IMR-90 (cell line): Measurements from ENCODE around the gene MITD1. TPM values are rescaled to one million over a fixed set of nuclear protein-coding genes. Genes with fewer than 3 reads are reported as not detected.

ENCODE experiments used
- ATAC-seq: fragments of 200-7000 bp; cut with Tn5 transposase; 2 replicates; pipeline ENCODE4 v1.9.1; 2020; ENCODE audit warnings: low read depth, mild to moderate bottlenecking, moderate library complexity
- BruUV-seq: library from RNA; stranded (reverse); fragments of 400-500 nt; replicated peaks from 2 replicates; lab custom pipeline; 2021; lab: Mats Ljungman, UMichigan
- CTCF ChIA-PET: fragments of 300-600 bp; formaldehyde crosslinking; extraction: SDS; loops from one replicate; lab custom pipeline; 2021; ENCODE audit warnings: antibody characterized with exemption; lab: Yijun Ruan, JAX
- POLR2A ChIA-PET: fragments of 300-600 bp; sonication (Branson Sonifier 250); formaldehyde crosslinking; loops from one replicate; lab custom pipeline; 2022; ENCODE audit warnings: antibody characterized with exemption; ENCODE audit not compliant: unreplicated experiment; lab: Charles Lee
- DNase-seq: peaks from one replicate; pipeline ENCODE4 v3.0.0; 2013
- H2AFZ ChIP-seq: replicated peaks from 2 replicates; pipeline ENCODE3; 2013; ENCODE audit warnings: low read length, mild to moderate bottlenecking; ENCODE audit not compliant: poor library complexity
- H2AK5ac ChIP-seq: 2 replicates; pipeline ENCODE4 v1.6.1; 2013; ENCODE audit warnings: low read depth, low read length, inconsistent platforms
- H2AK9ac ChIP-seq: replicated peaks from 2 replicates; pipeline ENCODE3; 2013; ENCODE audit warnings: mild to moderate bottlenecking, low read depth, low read length, moderate library complexity; ENCODE audit not compliant: poor library complexity
- H2BK120ac ChIP-seq: 2 replicates; pipeline ENCODE4 v1.6.1; 2013; ENCODE audit warnings: low read depth, low read length, inconsistent platforms
- H2BK15ac ChIP-seq: 3 replicates; pipeline ENCODE4 v1.6.1; 2013; ENCODE audit warnings: low read depth, low read length, inconsistent platforms
- H2BK20ac ChIP-seq: 2 replicates; pipeline ENCODE4 v1.6.1; 2013; ENCODE audit warnings: low read depth, mild to moderate bottlenecking, inconsistent platforms, low read length, moderate library complexity
- H2BK5ac ChIP-seq: 2 replicates; pipeline ENCODE4 v1.6.1; 2013; ENCODE audit warnings: mild to moderate bottlenecking, low read depth, low read length, inconsistent platforms; ENCODE audit not compliant: poor library complexity, severe bottlenecking
- H3K14ac ChIP-seq: replicated peaks from 2 replicates; pipeline ENCODE4 v1.6.1; 2013; ENCODE audit warnings: low read depth, low read length, inconsistent platforms
- H3K18ac ChIP-seq: 2 replicates; pipeline ENCODE4 v1.6.1; 2013; ENCODE audit warnings: low read depth, low read length, control low read depth
- H3K23ac ChIP-seq: 2 replicates; pipeline ENCODE4 v1.6.1; 2013; ENCODE audit warnings: low read depth, low read length, inconsistent platforms
- H3K27ac ChIP-seq: 2 replicates; pipeline ENCODE4 v1.5.1; 2013; ENCODE audit warnings: mild to moderate bottlenecking, control low read depth, low read length; ENCODE audit not compliant: insufficient read depth
- H3K27me3 ChIP-seq: 2 replicates; pipeline ENCODE4 v1.6.1; 2013; ENCODE audit warnings: low read length; ENCODE audit not compliant: control insufficient read depth, insufficient read depth
- H3K36me3 ChIP-seq: 2 replicates; pipeline ENCODE4 v1.6.1; 2013; ENCODE audit warnings: low read length, mixed read lengths; ENCODE audit not compliant: control insufficient read depth, insufficient read depth
- H3K4ac ChIP-seq: 2 replicates; pipeline ENCODE4 v1.6.1; 2013; ENCODE audit warnings: low read depth, low read length, inconsistent platforms
- H3K4me1 ChIP-seq: 2 replicates; pipeline ENCODE4 v1.6.1; 2013; ENCODE audit warnings: low read length, mixed read lengths; ENCODE audit not compliant: control insufficient read depth, insufficient read depth
- H3K4me2 ChIP-seq: 2 replicates; pipeline ENCODE4 v1.6.1; 2013; ENCODE audit warnings: low read depth, mild to moderate bottlenecking, control low read depth, low read length, moderate library complexity
- H3K4me3 ChIP-seq: 2 replicates; pipeline ENCODE4 v1.5.1; 2013; ENCODE audit warnings: low read depth, mild to moderate bottlenecking, control low read depth, low read length, moderate library complexity; ENCODE audit not compliant: insufficient read depth
- H3K56ac ChIP-seq: 2 replicates; pipeline ENCODE4 v1.6.1; 2013; ENCODE audit warnings: low read length, inconsistent platforms; ENCODE audit not compliant: insufficient read depth; ENCODE audit errors: extremely low read depth
- H3K79me1 ChIP-seq, 2 experiments: 2 replicates each; pipeline ENCODE4 v1.6.1; 2013; ENCODE audit warnings: low read length in 2 of 2, inconsistent platforms in 1 of 2, low read depth in 1 of 2
- H3K9ac ChIP-seq: 2 replicates; pipeline ENCODE4 v1.6.1; 2013; ENCODE audit warnings: low read depth, low read length, control low read depth
- H3K9me1 ChIP-seq: 2 replicates; pipeline ENCODE4 v1.6.1; 2013; ENCODE audit warnings: low read length, inconsistent platforms; ENCODE audit not compliant: insufficient read depth
- H3K9me3 ChIP-seq: 2 replicates; pipeline ENCODE4 v1.6.1; 2013; ENCODE audit warnings: low read length; ENCODE audit not compliant: control insufficient read depth, insufficient read depth
- H4K20me1 ChIP-seq: 2 replicates; pipeline ENCODE4 v1.6.1; 2013; ENCODE audit warnings: low read length, inconsistent platforms; ENCODE audit not compliant: insufficient read depth
- H4K5ac ChIP-seq: 2 replicates; pipeline ENCODE4 v1.6.1; 2013; ENCODE audit warnings: mild to moderate bottlenecking, low read depth, low read length, control low read depth
- H4K8ac ChIP-seq, 2 experiments: 2 replicates each; pipeline ENCODE4 v1.6.1; 2013; ENCODE audit warnings: low read depth in 2 of 2, low read length in 2 of 2, control low read depth in 1 of 2, inconsistent platforms in 1 of 2
- H4K91ac ChIP-seq: 2 replicates; pipeline ENCODE4 v1.6.1; 2013; ENCODE audit warnings: low read depth, low read length, inconsistent platforms; ENCODE audit not compliant: insufficient read depth
- RAD21 ChIP-seq: IDR thresholded peaks from 2 replicates; pipeline ENCODE4 v1.6.1; 2012; ENCODE audit warnings: low read length, improper control_type of control experiment
- RCOR1 ChIP-seq: IDR thresholded peaks from 2 replicates; pipeline ENCODE4 v1.6.1; 2012; ENCODE audit warnings: mild to moderate bottlenecking, low read length, improper control_type of control experiment; ENCODE audit not compliant: insufficient replicate concordance
- SMC3 ChIP-seq: fragments of 150-350 bp; IDR thresholded peaks from 2 replicates; pipeline ENCODE4 v1.6.1; 2016; ENCODE audit warnings: low read depth, mild to moderate bottlenecking, antibody characterized with exemption, low read length, moderate library complexity
- dilution Hi-C: fragments of 300-500 bp; cut with HindIII; formaldehyde crosslinking; loops from one replicate; pipeline ENCODE4 v1.14.3; 2018; ENCODE audit warnings: low sequenced_read_pairs; ENCODE audit not compliant: unreplicated experiment
- in situ Hi-C: fragments of 300-500 bp; cut with MboI; formaldehyde crosslinking; loops from 3 replicates; pipeline ENCODE4 v1.14.3; 2019; ENCODE audit warnings: low sequenced_read_pairs, inconsistent platforms, mixed read lengths
- intact Hi-C: fragments of 100-400 bp; cut with micrococcal nuclease; formaldehyde crosslinking; loops from 2 replicates; pipeline ENCODE4 v1.10.0; 2022
- polyA plus RNA-seq, 3 experiments: library from polyadenylated mRNA; depleted of rRNA; stranded (reverse); fragments of >200 nt; gene quantifications; 2 replicates each; pipeline ENCODE4 v1.2.3, GENCODE V29; 2012; ENCODE audit warnings: low replicate concordance in 1 of 3
- total RNA-seq: library from RNA; depleted of rRNA; stranded (reverse); fragments of >200 nt; gene quantifications from 2 replicates; pipeline ENCODE4 v1.2.3, GENCODE V29; 2012
- TF ChIP-seq, protein P1 (sequence below): fragments of 150-350 bp; IDR thresholded peaks from 2 replicates; pipeline ENCODE4 v1.6.1; 2017; ENCODE audit warnings: mild to moderate bottlenecking, antibody characterized with exemption, low read length, low read depth

The MITD1 gene
- total and polyA plus RNA-seq, 2 of the 4 experiments (the other 2 are of a cell fraction) = 4.3 to 18.7 TPM

DNA sequence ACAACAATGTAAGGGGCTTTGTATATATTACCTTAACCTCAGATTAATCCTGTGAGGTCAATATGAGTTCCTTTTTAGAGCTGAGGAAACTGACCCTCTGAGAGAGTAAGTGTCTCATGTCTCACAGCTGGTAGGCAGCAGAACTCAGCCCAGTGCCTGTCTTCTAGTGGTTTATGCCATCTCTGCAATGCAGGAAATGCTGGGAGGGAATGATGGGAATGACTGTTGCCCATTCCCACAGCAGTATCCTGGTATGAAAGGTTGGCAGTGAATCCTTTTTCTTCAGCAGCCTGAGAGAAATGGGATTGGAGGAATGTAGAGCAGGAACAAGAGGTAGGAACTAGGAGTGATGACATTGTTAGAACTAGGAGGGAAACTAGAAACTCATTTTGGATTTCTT, 6.2 kb upstream of the MITD1 start:
- H2AK9ac ChIP-seq = no peak overlapping the region
- H3K18ac ChIP-seq = no peak overlapping the region
- H2AFZ ChIP-seq = no peak overlapping the region
- no peak overlapping the region for H3K56ac ChIP-seq
- no peaks in the 10 kb centered on the region for H3K27me3 ChIP-seq
- H2AK5ac ChIP-seq = no peak overlapping the region
- BruUV-seq = no TSS peak
- no peak overlapping the region for H3K14ac ChIP-seq
- CTCF ChIA-PET = no interaction called here
- no peak overlapping the region for H4K5ac ChIP-seq
- no peak overlapping the region for H3K4me2 ChIP-seq
- ATAC-seq (no peak), DNase-seq (no peak)
- TF ChIP-seq RAD21 = no peak
- TF ChIP-seq, protein P1, sequence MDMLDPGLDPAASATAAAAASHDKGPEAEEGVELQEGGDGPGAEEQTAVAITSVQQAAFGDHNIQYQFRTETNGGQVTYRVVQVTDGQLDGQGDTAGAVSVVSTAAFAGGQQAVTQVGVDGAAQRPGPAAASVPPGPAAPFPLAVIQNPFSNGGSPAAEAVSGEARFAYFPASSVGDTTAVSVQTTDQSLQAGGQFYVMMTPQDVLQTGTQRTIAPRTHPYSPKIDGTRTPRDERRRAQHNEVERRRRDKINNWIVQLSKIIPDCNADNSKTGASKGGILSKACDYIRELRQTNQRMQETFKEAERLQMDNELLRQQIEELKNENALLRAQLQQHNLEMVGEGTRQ = no peak
- TF ChIP-seq SMC3 = no peak
- no peak for TF ChIP-seq RCOR1
- no peaks in the 10 kb centered on the region for H3K4me1 ChIP-seq
- no peak overlapping the region for H2BK15ac ChIP-seq
- POLR2A ChIA-PET = no interaction called here
- no peaks in the 10 kb centered on the region; the same call in 1 of the 2 replicates for H3K9me1 ChIP-seq
- in situ Hi-C loops (loop anchor here (10.0 kb wide), 2 partner anchors 148 to 288 kb away; partner anchors contain the start of genes EIF5B and TXNDC9), dilution Hi-C loops (no loop called here), intact Hi-C loops (no loop called here)
- peaks cover 12 to 24% of the 10 kb centered on the region in 2 experiments; a peak in 3 of 4 replicates for H3K79me1 ChIP-seq
- H3K36me3 ChIP-seq = peaks cover 11% of the 10 kb centered on the region
- no peak overlapping the region for H3K4me3 ChIP-seq
- no peak overlapping the region for H4K91ac ChIP-seq
- no peak overlapping the region for H4K8ac ChIP-seq
- H2BK5ac ChIP-seq = no peak overlapping the region
- no peak overlapping the region for H3K27ac ChIP-seq
- H3K9ac ChIP-seq = no peak overlapping the region
- H3K23ac ChIP-seq = no peak overlapping the region
- no peaks in the 10 kb centered on the region for H3K9me3 ChIP-seq
- H3K4ac ChIP-seq = no peak overlapping the region
- no peak overlapping the region for H2BK20ac ChIP-seq
- no peaks in the 10 kb centered on the region for H4K20me1 ChIP-seq
- no peak overlapping the region for H2BK120ac ChIP-seq
